Vagina (tissue), 2 donors: Measurements from ENCODE around the gene TMEM81.
A peak's percentile ranks its signal among the peaks of the same experiment; 100 is the strongest.

Source experiments
- POLR2A ChIP-seq, 2 donors: fragments of 450-650 bp; IDR thresholded peaks; one replicate each; pipeline ENCODE4 v1.6.1; 2017; ENCODE audit warnings: antibody characterized with exemption in 2 of 2, mild to moderate bottlenecking in 2 of 2, moderate library complexity in 2 of 2
- TF ChIP-seq, protein P1 (sequence below), 3 experiments: fragments of 450-650 bp in 2 of 3; fragments of 200-600 bp in 1 of 3; sonication (generic) in 1 of 3; IDR thresholded peaks; one replicate each; pipeline ENCODE4 v1.5.1; 2017 to 2019; ENCODE audit warnings: antibody characterized with exemption in 3 of 3, mild to moderate bottlenecking in 2 of 3, moderate library complexity in 2 of 3

DNA sequence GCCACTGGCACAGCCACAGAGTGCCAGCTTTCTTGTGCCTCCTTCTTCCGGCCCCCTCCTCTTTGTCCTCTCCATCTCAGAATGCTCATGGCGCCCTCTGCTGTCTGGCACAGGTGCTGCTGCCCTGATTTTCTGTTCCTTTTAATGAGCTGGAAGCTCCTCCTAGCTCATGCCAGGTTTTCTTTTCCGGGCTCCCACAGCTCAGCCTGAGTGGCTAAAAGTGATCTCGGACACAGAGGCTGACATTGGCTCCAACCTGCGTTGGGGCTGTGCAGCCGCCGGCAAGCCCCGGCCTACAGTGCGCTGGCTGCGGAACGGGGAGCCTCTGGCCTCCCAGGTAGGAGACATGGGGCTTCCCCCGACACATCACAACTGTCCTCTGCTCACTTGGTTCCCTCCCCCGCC lies 22.6 kb downstream of the TMEM81 start:
- no peak for TF ChIP-seq POLR2A (IDR thresholded peaks at IDR 0.05)
- TF ChIP-seq, protein P1, sequence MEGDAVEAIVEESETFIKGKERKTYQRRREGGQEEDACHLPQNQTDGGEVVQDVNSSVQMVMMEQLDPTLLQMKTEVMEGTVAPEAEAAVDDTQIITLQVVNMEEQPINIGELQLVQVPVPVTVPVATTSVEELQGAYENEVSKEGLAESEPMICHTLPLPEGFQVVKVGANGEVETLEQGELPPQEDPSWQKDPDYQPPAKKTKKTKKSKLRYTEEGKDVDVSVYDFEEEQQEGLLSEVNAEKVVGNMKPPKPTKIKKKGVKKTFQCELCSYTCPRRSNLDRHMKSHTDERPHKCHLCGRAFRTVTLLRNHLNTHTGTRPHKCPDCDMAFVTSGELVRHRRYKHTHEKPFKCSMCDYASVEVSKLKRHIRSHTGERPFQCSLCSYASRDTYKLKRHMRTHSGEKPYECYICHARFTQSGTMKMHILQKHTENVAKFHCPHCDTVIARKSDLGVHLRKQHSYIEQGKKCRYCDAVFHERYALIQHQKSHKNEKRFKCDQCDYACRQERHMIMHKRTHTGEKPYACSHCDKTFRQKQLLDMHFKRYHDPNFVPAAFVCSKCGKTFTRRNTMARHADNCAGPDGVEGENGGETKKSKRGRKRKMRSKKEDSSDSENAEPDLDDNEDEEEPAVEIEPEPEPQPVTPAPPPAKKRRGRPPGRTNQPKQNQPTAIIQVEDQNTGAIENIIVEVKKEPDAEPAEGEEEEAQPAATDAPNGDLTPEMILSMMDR (IDR thresholded peaks at IDR 0.05), result peak; percentile 39 to 88 (median 69)
